Caco-2 (cell line): ENCODE measurements around the gene VWA5B1. TPM values are rescaled to one million over a fixed set of nuclear protein-coding genes. Genes with fewer than 3 reads are reported as not detected.

Source experiments
- Bru-seq: library from RNA; stranded (reverse); fragments of 400-500 nt; gene quantifications from one replicate; lab custom pipeline; 2021; lab: Mats Ljungman, UMichigan
- BruChase-seq, 2 experiments: library from RNA; stranded (reverse); fragments of 400-500 nt; gene quantifications; one replicate each; lab custom pipeline; 2021; lab: Mats Ljungman, UMichigan
- BruUV-seq: library from RNA; stranded (reverse); fragments of 400-500 nt; replicated peaks from 2 replicates; lab custom pipeline; 2021; lab: Mats Ljungman, UMichigan
- CTCF ChIA-PET: fragments of 300-600 bp; sonication (Branson Sonifier 250); formaldehyde crosslinking; loops from one replicate; lab custom pipeline; 2022; ENCODE audit warnings: antibody characterized with exemption; lab: Charles Lee
- POLR2A ChIA-PET: fragments of 300-600 bp; sonication (Branson Sonifier 250); formaldehyde crosslinking; loops from one replicate; lab custom pipeline; 2022; ENCODE audit warnings: antibody characterized with exemption; lab: Charles Lee
- DNase-seq, 2 experiments: peaks; one replicate each; pipeline versions ENCODE4 v3.0.0 to v3.0.0-alpha.2; 2020 to 2022
- H3K27me3 ChIP-seq: replicated peaks from 2 replicates; pipeline ENCODE4 v1.6.0; 2011; ENCODE audit warnings: low read length; ENCODE audit not compliant: control insufficient read depth, insufficient read depth
- H3K36me3 ChIP-seq: 2 replicates; pipeline ENCODE4 v1.5.1; 2011; ENCODE audit warnings: low read length; ENCODE audit not compliant: control insufficient read depth, insufficient read depth
- H3K4me1 ChIP-seq: fragments of 250-450 bp; sonication (Bioruptor Pico); 2 replicates; pipeline ENCODE4 v1.5.1; 2020; ENCODE audit warnings: mild to moderate bottlenecking
- H3K4me3 ChIP-seq: 2 replicates; pipeline ENCODE4 v1.5.1; 2011; ENCODE audit warnings: low read depth, mild to moderate bottlenecking, control low read depth, low read length
- H3K9me3 ChIP-seq: fragments of 250-450 bp; sonication (Bioruptor Pico); 2 replicates; pipeline ENCODE4 v1.5.1; 2020; ENCODE audit warnings: mild to moderate bottlenecking, moderate library complexity
- H3K27ac Mint-ChIP-seq: one replicate; pipeline ENCODE4 v1.8.0; 2022; ENCODE audit warnings: mixed read lengths; ENCODE audit not compliant: unreplicated experiment
- H3K27me3 Mint-ChIP-seq: one replicate; pipeline ENCODE4 v1.8.0; 2022; ENCODE audit warnings: mixed read lengths; ENCODE audit not compliant: insufficient read depth, unreplicated experiment
- H3K36me3 Mint-ChIP-seq: one replicate; pipeline ENCODE4 v1.8.0; 2022; ENCODE audit warnings: mild to moderate bottlenecking, mixed read lengths; ENCODE audit not compliant: insufficient read depth, unreplicated experiment
- H3K4me1 Mint-ChIP-seq: one replicate; pipeline ENCODE4 v1.8.0; 2022; ENCODE audit warnings: low read depth, mixed read lengths; ENCODE audit not compliant: unreplicated experiment
- H3K4me3 Mint-ChIP-seq: one replicate; pipeline ENCODE4 v1.8.0; 2022; ENCODE audit warnings: mild to moderate bottlenecking, moderate library complexity, mixed read lengths; ENCODE audit not compliant: unreplicated experiment
- H3K9me3 Mint-ChIP-seq: one replicate; pipeline ENCODE4 v1.8.0; 2022; ENCODE audit warnings: mixed read lengths; ENCODE audit not compliant: unreplicated experiment
- intact Hi-C: fragments of 100-400 bp; cut with micrococcal nuclease; formaldehyde crosslinking; loops from one replicate; pipeline ENCODE4 v1.10.0; 2022; ENCODE audit not compliant: unreplicated experiment
- long read RNA-seq: library from polyadenylated mRNA; stranded (forward); transcript quantifications from one replicate; pipeline ENCODE4 v2.0.0, GENCODE V29; 2022
- total RNA-seq: library from RNA; stranded (reverse); gene quantifications from 2 replicates; pipeline ENCODE4 v1.2.3, GENCODE V29; 2022
- TF ChIP-seq, protein P1 (sequence below), 2 experiments: fragments of 200-600 bp in 1 of 2; IDR thresholded peaks; 1 replicate in 1 of 2; 2 replicates in 1 of 2; pipeline versions ENCODE4 v1.5.1 to v1.8.0; 2011 to 2022; ENCODE audit warnings: antibody characterized with exemption in 1 of 2, control low read depth in 1 of 2, inconsistent platforms in 1 of 2, low read depth in 1 of 2, low read length in 1 of 2, mild to moderate bottlenecking in 1 of 2, moderate library complexity in 1 of 2; ENCODE audit not compliant: insufficient read depth in 1 of 2, severe bottlenecking in 1 of 2, unreplicated experiment in 1 of 2

Gene VWA5B1
- not detected in 2 replicates for total RNA-seq
- not detected for Bru-seq, nascent RNA
- not detected for BruChase-seq, experiment 1, labeled RNA remaining after a 2-hour chase
- BruChase-seq, experiment 2, labeled RNA remaining after a 6-hour chase, result percentile 6 among the genes with signal in this experiment
- long read RNA-seq, result 0 reads

- no peaks in the 10 kb centered on the region for H3K27me3 ChIP-seq
- no TSS peak for BruUV-seq
Measured at GRCh38 chr1:20290624-20291597, at the start of gene VWA5B1. Gene VWA5B1, plus strand, starts transcription at chr1:20290875. Its CDS starts 19,727 bp downstream, at chr1:20310602.

DNA sequence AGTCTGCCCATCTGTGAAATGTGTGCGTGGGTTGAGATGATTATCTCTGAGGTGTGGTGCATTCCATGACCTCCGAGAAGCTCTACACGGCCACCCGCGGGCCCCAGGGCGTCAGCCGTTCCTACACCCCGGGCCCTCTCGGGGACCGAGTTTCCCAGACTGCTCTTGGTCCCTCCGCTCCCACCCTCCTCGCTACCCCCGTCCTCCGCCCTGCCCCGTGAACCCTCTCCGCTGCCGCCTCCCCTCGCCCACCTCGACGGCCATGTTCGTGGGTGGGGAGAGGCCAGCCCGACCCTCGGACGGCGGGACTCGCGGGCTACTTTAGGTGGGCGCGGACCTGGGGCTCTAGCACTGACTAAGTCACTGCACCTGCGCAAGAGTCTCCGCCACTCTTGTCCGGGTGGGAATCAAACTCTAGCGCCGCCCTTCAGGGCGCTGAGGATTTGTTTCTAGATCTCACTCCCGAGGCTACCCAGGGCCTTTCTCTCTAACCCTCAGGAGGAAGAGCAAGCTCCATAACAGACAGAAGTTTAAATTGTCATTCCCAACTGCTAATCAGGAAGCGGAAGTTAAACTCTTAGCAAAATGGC, 47.7 kb upstream of the VWA5B1 start:
- no peak overlapping the region for H3K4me3 Mint-ChIP-seq
- H3K9me3 Mint-ChIP-seq, result no peaks in the 10 kb centered on the region
- POLR2A ChIA-PET, result no interaction called here
- Histone ChIP-seq H3K27me3 (no peaks in the 10 kb centered on the region), H3K9me3 (no peaks in the 10 kb centered on the region), H3K36me3 (no peaks in the 10 kb centered on the region), H3K4me1 (no peaks in the 10 kb centered on the region), H3K4me3 (no peak overlapping the region)
- BruUV-seq, result no TSS peak
- H3K27me3 Mint-ChIP-seq, result peaks cover 22% of the 10 kb centered on the region
- H3K36me3 Mint-ChIP-seq, result no peaks in the 10 kb centered on the region
- TF ChIP-seq, protein P1, sequence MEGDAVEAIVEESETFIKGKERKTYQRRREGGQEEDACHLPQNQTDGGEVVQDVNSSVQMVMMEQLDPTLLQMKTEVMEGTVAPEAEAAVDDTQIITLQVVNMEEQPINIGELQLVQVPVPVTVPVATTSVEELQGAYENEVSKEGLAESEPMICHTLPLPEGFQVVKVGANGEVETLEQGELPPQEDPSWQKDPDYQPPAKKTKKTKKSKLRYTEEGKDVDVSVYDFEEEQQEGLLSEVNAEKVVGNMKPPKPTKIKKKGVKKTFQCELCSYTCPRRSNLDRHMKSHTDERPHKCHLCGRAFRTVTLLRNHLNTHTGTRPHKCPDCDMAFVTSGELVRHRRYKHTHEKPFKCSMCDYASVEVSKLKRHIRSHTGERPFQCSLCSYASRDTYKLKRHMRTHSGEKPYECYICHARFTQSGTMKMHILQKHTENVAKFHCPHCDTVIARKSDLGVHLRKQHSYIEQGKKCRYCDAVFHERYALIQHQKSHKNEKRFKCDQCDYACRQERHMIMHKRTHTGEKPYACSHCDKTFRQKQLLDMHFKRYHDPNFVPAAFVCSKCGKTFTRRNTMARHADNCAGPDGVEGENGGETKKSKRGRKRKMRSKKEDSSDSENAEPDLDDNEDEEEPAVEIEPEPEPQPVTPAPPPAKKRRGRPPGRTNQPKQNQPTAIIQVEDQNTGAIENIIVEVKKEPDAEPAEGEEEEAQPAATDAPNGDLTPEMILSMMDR (IDR thresholded peaks at IDR 0.05; ENCODE audit: insufficient read depth in 1 of 2, low read depth in 1 of 2, low read length in 1 of 2, severe bottlenecking in 1 of 2, unreplicated experiment in 1 of 2), result no peak
- CTCF ChIA-PET, result no interaction called here
- intact Hi-C loops, result no loop called here
- H3K4me1 Mint-ChIP-seq, result no peaks in the 10 kb centered on the region
- H3K27ac Mint-ChIP-seq, result no peak overlapping the region
- DNase-seq, result no peak

More at GRCh38 chr1:20290624-20291597, at the start of gene VWA5B1:
- ChIA-PET POLR2A (no interaction called here), CTCF (no interaction called here)
- Mint-ChIP-seq H3K27me3 (peaks cover 18% of the 10 kb centered on the region), H3K27ac (peak within 1 kb of the TSS; percentile 6), H3K4me3 (no peak within 1 kb of the TSS), H3K9me3 (no peaks in the 10 kb centered on the region), H3K4me1 (no peaks in the 10 kb centered on the region), H3K36me3 (no peaks in the 10 kb centered on the region)
- Histone ChIP-seq H3K4me3 (no peak within 1 kb of the TSS), H3K9me3 (no peaks in the 10 kb centered on the region), H3K4me1 (no peaks in the 10 kb centered on the region), H3K36me3 (no peaks in the 10 kb centered on the region)
- TF ChIP-seq, protein P1 (IDR thresholded peaks at IDR 0.05; ENCODE audit: insufficient read depth in 1 of 2, low read depth in 1 of 2, low read length in 1 of 2, severe bottlenecking in 1 of 2, unreplicated experiment in 1 of 2), result no peak
- intact Hi-C loops, result no loop called here
- peak in 1 of 2 experiments; percentile 8 for DNase-seq

DNA sequence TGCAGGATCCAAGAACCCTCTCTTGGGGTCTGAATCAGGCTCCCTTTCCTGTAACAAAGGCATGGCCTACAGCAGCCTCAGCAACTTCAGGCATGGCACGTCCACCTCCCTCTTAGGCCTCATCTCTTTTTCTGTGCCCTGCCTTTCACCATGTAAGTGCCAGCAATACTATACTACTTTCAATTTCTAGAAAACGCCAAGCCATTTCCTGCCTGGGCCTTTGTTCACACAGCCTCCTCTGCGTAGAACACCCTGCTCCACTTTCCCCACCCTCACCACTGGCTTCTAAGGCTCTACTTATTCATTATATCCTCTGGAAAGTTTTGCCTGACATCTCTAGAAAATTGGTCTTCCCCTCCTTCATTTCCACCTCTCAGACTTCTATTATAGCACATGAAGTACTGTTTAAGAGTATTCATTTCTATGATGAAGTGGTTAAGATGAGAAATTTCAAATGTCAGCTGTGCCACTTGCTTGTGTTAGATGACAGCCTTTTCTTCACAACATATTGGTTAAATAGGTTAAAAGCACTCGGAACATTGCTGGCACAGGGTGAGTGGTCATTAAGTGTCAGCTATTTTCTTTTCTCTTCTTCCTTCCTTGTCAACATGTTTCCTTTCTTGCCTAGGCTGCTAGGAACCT, 41.6 kb upstream of the VWA5B1 start:
- H3K4me3 Mint-ChIP-seq, result no peak overlapping the region
- BruUV-seq, result no TSS peak
- H3K36me3 Mint-ChIP-seq, result no peaks in the 10 kb centered on the region
- no peak for DNase-seq
- Histone ChIP-seq H3K36me3 (no peaks in the 10 kb centered on the region), H3K4me1 (peaks cover 7% of the 10 kb centered on the region; the same call in 1 of the 2 replicates), H3K9me3 (no peaks in the 10 kb centered on the region), H3K27me3 (no peaks in the 10 kb centered on the region), H3K4me3 (no peak overlapping the region)
- ChIA-PET CTCF (no interaction called here), POLR2A (no interaction called here)
- H3K4me1 Mint-ChIP-seq, result peaks cover 7% of the 10 kb centered on the region
- intact Hi-C loops, result no loop called here
- H3K9me3 Mint-ChIP-seq, result no peaks in the 10 kb centered on the region
- TF ChIP-seq, protein P1 (IDR thresholded peaks at IDR 0.05; ENCODE audit: insufficient read depth in 1 of 2, low read depth in 1 of 2, low read length in 1 of 2, severe bottlenecking in 1 of 2, unreplicated experiment in 1 of 2), result no peak
- peaks cover 9% of the 10 kb centered on the region for H3K27me3 Mint-ChIP-seq
- H3K27ac Mint-ChIP-seq, result no peak overlapping the region
